Loucy (cell line): Measurements from ENCODE around the gene RTF1.

Experiments
- H2AFZ ChIP-seq: fragments of 200-600 bp; sonication (generic); 2 replicates; pipeline ENCODE4 v1.6.0; 2016; ENCODE audit warnings: antibody characterized with exemption, mild to moderate bottlenecking, low read length, moderate library complexity
- H3F3A ChIP-seq: fragments of 200-600 bp; 2 replicates; pipeline ENCODE4 v1.6.0; 2016; ENCODE audit warnings: antibody characterized with exemption, low read depth, mild to moderate bottlenecking
- H3K27me3 ChIP-seq: fragments of 200-600 bp; sonication (generic); 2 replicates; pipeline ENCODE4 v1.6.1; 2014; ENCODE audit warnings: low read length, mild to moderate bottlenecking; ENCODE audit not compliant: insufficient read depth, poor library complexity, severe bottlenecking
- H3K36me3 ChIP-seq: fragments of 200-600 bp; sonication (generic); 2 replicates; pipeline ENCODE4 v1.6.1; 2016; ENCODE audit warnings: low read length; ENCODE audit not compliant: insufficient read depth
- H3K4me1 ChIP-seq: fragments of 200-600 bp; sonication (generic); 2 replicates; pipeline ENCODE4 v1.5.1; 2014; ENCODE audit warnings: low read length, mild to moderate bottlenecking; ENCODE audit not compliant: insufficient read depth, poor library complexity, severe bottlenecking
- H3K4me2 ChIP-seq: fragments of 200-600 bp; sonication (generic); 2 replicates; pipeline ENCODE4 v1.6.0; 2014; ENCODE audit warnings: antibody characterized with exemption, low read length, low read depth, mild to moderate bottlenecking; ENCODE audit not compliant: poor library complexity, severe bottlenecking
- H3K4me3 ChIP-seq: fragments of 200-600 bp; sonication (generic); 2 replicates; pipeline ENCODE4 v1.5.1; 2014; ENCODE audit warnings: low read length, mild to moderate bottlenecking, mixed read lengths; ENCODE audit not compliant: poor library complexity, severe bottlenecking
- H3K79me2 ChIP-seq: fragments of 200-600 bp; sonication (generic); 2 replicates; pipeline ENCODE4 v1.6.1; 2014; ENCODE audit warnings: low read length; ENCODE audit not compliant: insufficient read depth
- H3K9ac ChIP-seq: fragments of 200-600 bp; sonication (generic); 2 replicates; pipeline ENCODE4 v1.6.0; 2014; ENCODE audit warnings: mild to moderate bottlenecking, low read depth, low read length, moderate library complexity; ENCODE audit not compliant: poor library complexity, severe bottlenecking
- H3K9me2 ChIP-seq: fragments of 200-600 bp; sonication (generic); replicated peaks from 2 replicates; pipeline ENCODE4 v1.6.1; 2016; ENCODE audit warnings: low read depth, low read length, mixed read lengths
- H3K9me3 ChIP-seq: fragments of 200-600 bp; sonication (generic); 2 replicates; pipeline ENCODE4 v1.6.1; 2014; ENCODE audit warnings: mild to moderate bottlenecking, antibody characterized with exemption, low read length, low read depth; ENCODE audit not compliant: insufficient read depth
- H4K20me1 ChIP-seq: fragments of 200-600 bp; sonication (generic); 2 replicates; pipeline ENCODE4 v1.6.0; 2014; ENCODE audit warnings: antibody characterized with exemption, low read length, mild to moderate bottlenecking; ENCODE audit not compliant: insufficient read depth, poor library complexity, severe bottlenecking
- CTCF ChIP-seq: fragments of 200-600 bp; sonication (generic); conservative IDR thresholded peaks from 2 replicates; pipeline ENCODE4 v1.5.1; 2014; ENCODE audit warnings: mild to moderate bottlenecking, antibody characterized with exemption, low read length
- EZH2phosphoT487 ChIP-seq: fragments of 200-600 bp; IDR thresholded peaks from 2 replicates; pipeline ENCODE4 v1.6.1; 2018; ENCODE audit warnings: antibody characterized with exemption, mild to moderate bottlenecking, moderate library complexity, borderline replicate concordance

RTF1 gene

DNA sequence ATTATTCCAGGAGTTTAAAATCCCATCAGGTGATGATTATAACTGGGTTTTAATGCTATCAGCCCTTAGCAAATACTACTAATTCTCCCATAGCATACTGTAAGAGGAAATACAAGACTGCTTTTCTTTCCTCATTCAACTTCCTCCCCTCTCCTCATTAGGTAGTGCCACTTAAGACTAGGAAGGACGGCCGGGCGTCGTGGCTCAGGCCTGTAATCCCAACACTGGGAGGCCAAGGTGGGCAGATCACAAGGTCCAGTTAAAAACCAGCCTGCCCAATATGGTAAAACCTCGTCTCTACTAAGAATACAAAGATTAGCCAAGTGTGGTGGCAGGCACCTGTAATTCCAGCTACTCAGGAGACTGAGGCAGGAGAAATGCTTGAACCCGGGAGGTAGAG lies 29.2 kb upstream of the RTF1 start:
- Histone ChIP-seq H3K4me3 (no peak overlapping the region), H3F3A (no peaks in the 10 kb centered on the region), H3K9ac (no peak overlapping the region), H3K79me2 (no peaks in the 10 kb centered on the region), H3K4me1 (no peaks in the 10 kb centered on the region), H3K9me2 (no peaks in the 10 kb centered on the region), H4K20me1 (no peaks in the 10 kb centered on the region), H3K27me3 (no peaks in the 10 kb centered on the region), H3K4me2 (no peak overlapping the region), H2AFZ (no peak overlapping the region), H3K36me3 (no peaks in the 10 kb centered on the region; the same call in 1 of the 2 replicates), H3K9me3 (no peaks in the 10 kb centered on the region)
- TF ChIP-seq EZH2phosphoT487 (no peak), CTCF (no peak)

DNA sequence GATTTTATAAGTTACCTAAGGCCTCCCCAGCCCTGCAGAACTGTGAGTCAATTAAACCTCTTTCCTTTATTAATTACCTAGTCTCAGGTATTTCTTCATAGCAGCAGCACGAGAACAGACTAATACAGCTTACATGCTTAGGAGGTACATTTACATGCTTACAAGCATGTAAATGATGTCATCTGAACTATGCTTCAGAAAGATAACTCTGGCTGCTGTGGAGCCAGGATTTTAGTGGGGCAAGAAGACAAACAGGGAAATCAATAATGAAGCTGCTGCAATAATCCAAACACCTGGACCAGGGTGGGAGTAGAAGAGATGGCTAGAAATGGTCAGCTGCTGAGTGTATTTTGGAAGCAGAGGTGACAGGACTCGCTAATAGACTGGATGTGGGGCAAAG lies 24.2 kb upstream of the RTF1 start:
- H3K27me3 ChIP-seq, result no peaks in the 10 kb centered on the region
- no peaks in the 10 kb centered on the region for H3F3A ChIP-seq
- H4K20me1 ChIP-seq, result no peaks in the 10 kb centered on the region
- H2AFZ ChIP-seq, result no peak overlapping the region
- no peaks in the 10 kb centered on the region for H3K79me2 ChIP-seq
- H3K9ac ChIP-seq, result no peak overlapping the region
- TF ChIP-seq EZH2phosphoT487 (no peak), CTCF (no peak)
- H3K4me3 ChIP-seq, result no peak overlapping the region
- H3K4me2 ChIP-seq, result no peak overlapping the region
- no peaks in the 10 kb centered on the region for H3K9me3 ChIP-seq
- H3K4me1 ChIP-seq, result no peaks in the 10 kb centered on the region
- no peaks in the 10 kb centered on the region; the same call in 1 of the 2 replicates for H3K36me3 ChIP-seq
- no peaks in the 10 kb centered on the region for H3K9me2 ChIP-seq

- no peaks in the 10 kb centered on the region; the same call in 1 of the 2 replicates for H3K36me3 ChIP-seq
- TF ChIP-seq EZH2phosphoT487 (no peak), CTCF (no peak)
Measured at GRCh38 chr15:41394924-41395323, 22.0 kb upstream of the RTF1 start.

More at GRCh38 chr15:41394924-41395323, 22.0 kb upstream of the RTF1 start:
- Histone ChIP-seq H2AFZ (no peak overlapping the region), H3K9me2 (no peaks in the 10 kb centered on the region), H3F3A (no peaks in the 10 kb centered on the region), H3K79me2 (no peaks in the 10 kb centered on the region), H4K20me1 (no peaks in the 10 kb centered on the region), H3K4me2 (no peak overlapping the region), H3K9ac (no peak overlapping the region), H3K4me1 (no peaks in the 10 kb centered on the region), H3K9me3 (no peaks in the 10 kb centered on the region), H3K27me3 (no peaks in the 10 kb centered on the region), H3K4me3 (no peak overlapping the region)
